HG02610 (cell line): ENCODE results near the gene FAM236C.
A peak's percentile ranks its signal among the peaks of the same experiment; 100 is the strongest.
"Not testable (repeated sequence)": the region's sequence is repeated elsewhere in the genome, so short reads cannot be mapped to it uniquely, and the experiment has no call there.

Experiments used
- ATAC-seq: cut with Tn5 transposase; IDR thresholded peaks from one replicate; pipeline ENCODE4 v1.9.1; 2021; ENCODE audit warnings: mild to moderate bottlenecking, moderate library complexity; ENCODE audit not compliant: unreplicated experiment

Gene FAM236C

GRCh38 chrX:72912315-72912714 is at the start of gene FAM236C:
Gene FAM236C (plus strand): TSS chrX:72912615. CDS start chrX:72912715, 100 bp downstream.
- not testable (repeated sequence) for ATAC-seq

- ATAC-seq: not testable (repeated sequence)
Measured at GRCh38 chrX:72882898-72883297, 29.5 kb upstream of the FAM236C start.

- ATAC-seq: not testable (repeated sequence)
Measured at GRCh38 chrX:72889740-72890139, 22.7 kb upstream of the FAM236C start.

- ATAC-seq: not testable (repeated sequence)
Measured at GRCh38 chrX:72916096-72916495, 3.7 kb downstream of the FAM236C start.

- not testable (repeated sequence) for ATAC-seq
Measured at GRCh38 chrX:72932283-72932682, 19.9 kb downstream of the FAM236C start.

- ATAC-seq: not testable (repeated sequence)
Measured at GRCh38 chrX:72936455-72936854, 24.0 kb downstream of the FAM236C start.

GRCh38 chrX:72936882-72937455 is 24.6 kb downstream of the FAM236C start:
- not testable (repeated sequence) for ATAC-seq

- not testable (repeated sequence) for ATAC-seq
Measured at GRCh38 chrX:72937906-72938305, 25.5 kb downstream of the FAM236C start, which contains the start of gene FAM236A. Gene FAM236A (plus strand): TSS chrX:72938206. CDS start chrX:72938263, 57 bp downstream.

- ATAC-seq: not testable (repeated sequence)
Measured at GRCh38 chrX:72942272-72942671, 29.9 kb downstream of the FAM236C start.

GRCh38 chrX:72943035-72943818 is 30.8 kb downstream of the FAM236C start:
- not testable (repeated sequence) for ATAC-seq

- peak; percentile 62 for ATAC-seq
Measured at GRCh38 chrX:72943819-72944169, 31.4 kb downstream of the FAM236C start, which contains the start of gene DMRTC1. Gene DMRTC1 (minus strand): TSS chrX:72943837. CDS start chrX:72875694, 68,143 bp downstream.

- ATAC-seq: not testable (repeated sequence)
Measured at GRCh38 chrX:72959971-72960370, 47.6 kb downstream of the FAM236C start.
